ENCODE measurements around the gene NRXN3. TPM values are rescaled to one million over a fixed set of nuclear protein-coding genes. Genes with fewer than 3 reads are reported as not detected.

The NRXN3 gene
- total and polyA plus RNA-seq, 2 experiments from 2014 or later: 1.0 to 1.8 TPM

DNA sequence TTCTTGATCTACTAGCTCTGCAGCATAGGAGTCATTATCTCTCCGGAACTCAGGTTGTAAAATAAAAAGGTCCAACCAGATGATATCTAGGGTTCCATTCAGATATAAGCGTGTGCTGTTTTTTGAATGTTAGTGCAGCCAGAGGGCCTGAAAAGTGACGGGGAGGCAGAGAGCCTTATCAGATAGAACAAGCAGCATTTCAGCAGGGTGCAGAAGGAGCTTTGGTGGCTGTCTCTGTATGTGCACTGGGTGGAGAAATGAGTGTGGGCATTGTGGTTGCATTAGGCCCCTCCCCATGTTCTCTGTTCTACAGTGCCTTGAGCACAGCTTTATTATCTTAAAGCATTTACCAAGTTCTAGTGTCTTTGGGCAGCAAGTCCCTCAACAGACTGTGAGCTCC lies 275.1 kb downstream of the NRXN3 start:
- DNase-seq (ENCODE audit: low spot score) (no peak), ATAC-seq (no peak)
- Mint-ChIP-seq H3K4me3 (no peak overlapping the region), H3K36me3 (ENCODE audit: low read depth) (no peaks in the 10 kb centered on the region), H3K4me1 (peaks cover 11% of the 10 kb centered on the region; the same call in 2 of the 3 replicates), H3K27me3 (ENCODE audit: insufficient read depth, low read depth, poor library complexity) (no peaks in the 10 kb centered on the region), H3K9me3 (no peaks in the 10 kb centered on the region; the same call in 2 of the 3 replicates), H3K27ac (no peak overlapping the region)
- H3K4me2 ChIP-seq: no peak overlapping the region
- H3K4me1 ChIP-seq (ENCODE audit: insufficient read depth): no peaks in the 10 kb centered on the region; the same call in 1 of the 2 replicates
- no peak overlapping the region for H3K4me3 ChIP-seq
- H3F3A ChIP-seq (replicated peaks; ENCODE audit: low read depth): no peaks in the 10 kb centered on the region
- TF ChIP-seq CTCF (conservative IDR thresholded peaks at IDR 0.05; ENCODE audit: low read depth in 2 of 2): no peak
- TF ChIP-seq, protein P1, sequence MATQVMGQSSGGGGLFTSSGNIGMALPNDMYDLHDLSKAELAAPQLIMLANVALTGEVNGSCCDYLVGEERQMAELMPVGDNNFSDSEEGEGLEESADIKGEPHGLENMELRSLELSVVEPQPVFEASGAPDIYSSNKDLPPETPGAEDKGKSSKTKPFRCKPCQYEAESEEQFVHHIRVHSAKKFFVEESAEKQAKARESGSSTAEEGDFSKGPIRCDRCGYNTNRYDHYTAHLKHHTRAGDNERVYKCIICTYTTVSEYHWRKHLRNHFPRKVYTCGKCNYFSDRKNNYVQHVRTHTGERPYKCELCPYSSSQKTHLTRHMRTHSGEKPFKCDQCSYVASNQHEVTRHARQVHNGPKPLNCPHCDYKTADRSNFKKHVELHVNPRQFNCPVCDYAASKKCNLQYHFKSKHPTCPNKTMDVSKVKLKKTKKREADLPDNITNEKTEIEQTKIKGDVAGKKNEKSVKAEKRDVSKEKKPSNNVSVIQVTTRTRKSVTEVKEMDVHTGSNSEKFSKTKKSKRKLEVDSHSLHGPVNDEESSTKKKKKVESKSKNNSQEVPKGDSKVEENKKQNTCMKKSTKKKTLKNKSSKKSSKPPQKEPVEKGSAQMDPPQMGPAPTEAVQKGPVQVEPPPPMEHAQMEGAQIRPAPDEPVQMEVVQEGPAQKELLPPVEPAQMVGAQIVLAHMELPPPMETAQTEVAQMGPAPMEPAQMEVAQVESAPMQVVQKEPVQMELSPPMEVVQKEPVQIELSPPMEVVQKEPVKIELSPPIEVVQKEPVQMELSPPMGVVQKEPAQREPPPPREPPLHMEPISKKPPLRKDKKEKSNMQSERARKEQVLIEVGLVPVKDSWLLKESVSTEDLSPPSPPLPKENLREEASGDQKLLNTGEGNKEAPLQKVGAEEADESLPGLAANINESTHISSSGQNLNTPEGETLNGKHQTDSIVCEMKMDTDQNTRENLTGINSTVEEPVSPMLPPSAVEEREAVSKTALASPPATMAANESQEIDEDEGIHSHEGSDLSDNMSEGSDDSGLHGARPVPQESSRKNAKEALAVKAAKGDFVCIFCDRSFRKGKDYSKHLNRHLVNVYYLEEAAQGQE (IDR thresholded peaks at IDR 0.05; ENCODE audit: unreplicated experiment): no peak
- TF ChIP-seq CREB1 (CRISPR knock-in tag; IDR thresholded peaks at IDR 0.05; ENCODE audit: low read depth): no peak
- TF ChIP-seq ZNF331 (CRISPR knock-in tag; IDR thresholded peaks at IDR 0.05; ENCODE audit: low read depth): no peak
- no peak for TF ChIP-seq ZNF462 (CRISPR knock-in tag; IDR thresholded peaks at IDR 0.05)
- TF ChIP-seq POLR2AphosphoS5 (IDR thresholded peaks at IDR 0.05; ENCODE audit: low read depth): no peak
- TF ChIP-seq JUNB (IDR thresholded peaks at IDR 0.05; ENCODE audit: unreplicated experiment): no peak
- TF ChIP-seq ZNF114 (CRISPR knock-in tag; IDR thresholded peaks at IDR 0.05): no peak
- no peak for TF ChIP-seq EZH2phosphoT487 (IDR thresholded peaks at IDR 0.05; ENCODE audit: unreplicated experiment)
- no peak for TF ChIP-seq STAT1 (IDR thresholded peaks at IDR 0.05; ENCODE audit: unreplicated experiment)
- TF ChIP-seq NANOG (IDR thresholded peaks at IDR 0.05; ENCODE audit: borderline replicate concordance): no peak
- TF ChIP-seq EZH2 (IDR thresholded peaks at IDR 0.05; ENCODE audit: low read depth, unreplicated experiment): no peak
- TF ChIP-seq ETS1 (IDR thresholded peaks at IDR 0.05): no peak
- no peaks in the 10 kb centered on the region for H4K20me1 ChIP-seq (replicated peaks; ENCODE audit: insufficient read depth)
- no peaks in the 10 kb centered on the region for H3K79me2 ChIP-seq (replicated peaks; ENCODE audit: insufficient read depth)
- no peaks in the 10 kb centered on the region for H3K27me3 ChIP-seq (ENCODE audit: insufficient read depth)
- H3K36me3 ChIP-seq (ENCODE audit: insufficient read depth): no peaks in the 10 kb centered on the region
- H3K27ac ChIP-seq (ENCODE audit: low read depth): no peak overlapping the region
- H2AFZ ChIP-seq: no peak overlapping the region
- H3K9me2 ChIP-seq (ENCODE audit: insufficient read depth): no peaks in the 10 kb centered on the region

Data from GM23338 (cell line).